Measurements from ENCODE around the gene NBEA.

GRCh38 chr13:35704331-35704730 is 762.3 kb downstream of the NBEA start:
- TF ChIP-seq, protein P1, sequence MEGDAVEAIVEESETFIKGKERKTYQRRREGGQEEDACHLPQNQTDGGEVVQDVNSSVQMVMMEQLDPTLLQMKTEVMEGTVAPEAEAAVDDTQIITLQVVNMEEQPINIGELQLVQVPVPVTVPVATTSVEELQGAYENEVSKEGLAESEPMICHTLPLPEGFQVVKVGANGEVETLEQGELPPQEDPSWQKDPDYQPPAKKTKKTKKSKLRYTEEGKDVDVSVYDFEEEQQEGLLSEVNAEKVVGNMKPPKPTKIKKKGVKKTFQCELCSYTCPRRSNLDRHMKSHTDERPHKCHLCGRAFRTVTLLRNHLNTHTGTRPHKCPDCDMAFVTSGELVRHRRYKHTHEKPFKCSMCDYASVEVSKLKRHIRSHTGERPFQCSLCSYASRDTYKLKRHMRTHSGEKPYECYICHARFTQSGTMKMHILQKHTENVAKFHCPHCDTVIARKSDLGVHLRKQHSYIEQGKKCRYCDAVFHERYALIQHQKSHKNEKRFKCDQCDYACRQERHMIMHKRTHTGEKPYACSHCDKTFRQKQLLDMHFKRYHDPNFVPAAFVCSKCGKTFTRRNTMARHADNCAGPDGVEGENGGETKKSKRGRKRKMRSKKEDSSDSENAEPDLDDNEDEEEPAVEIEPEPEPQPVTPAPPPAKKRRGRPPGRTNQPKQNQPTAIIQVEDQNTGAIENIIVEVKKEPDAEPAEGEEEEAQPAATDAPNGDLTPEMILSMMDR (IDR thresholded peaks at IDR 0.05) = no peak
- TF ChIP-seq POLR2AphosphoS5 (IDR thresholded peaks at IDR 0.05; ENCODE audit: low read depth, low read length) (no peak), SIN3A (IDR thresholded peaks at IDR 0.05; ENCODE audit: borderline replicate concordance, insufficient read depth, low read depth, low read length) (no peak)
